IPS DF 4.7 (cell line): ENCODE measurements around the gene MRPL53.
"Not testable (repeated sequence)": the region's sequence is repeated elsewhere in the genome, so short reads cannot be mapped to it uniquely, and the experiment has no call there.

Experiments used
- DNase-seq: peaks from one replicate; pipeline ENCODE4 v3.0.0-alpha.2; 2013; ENCODE audit warnings: low spot score; ENCODE audit errors: extremely low read depth

Gene MRPL53

DNA sequence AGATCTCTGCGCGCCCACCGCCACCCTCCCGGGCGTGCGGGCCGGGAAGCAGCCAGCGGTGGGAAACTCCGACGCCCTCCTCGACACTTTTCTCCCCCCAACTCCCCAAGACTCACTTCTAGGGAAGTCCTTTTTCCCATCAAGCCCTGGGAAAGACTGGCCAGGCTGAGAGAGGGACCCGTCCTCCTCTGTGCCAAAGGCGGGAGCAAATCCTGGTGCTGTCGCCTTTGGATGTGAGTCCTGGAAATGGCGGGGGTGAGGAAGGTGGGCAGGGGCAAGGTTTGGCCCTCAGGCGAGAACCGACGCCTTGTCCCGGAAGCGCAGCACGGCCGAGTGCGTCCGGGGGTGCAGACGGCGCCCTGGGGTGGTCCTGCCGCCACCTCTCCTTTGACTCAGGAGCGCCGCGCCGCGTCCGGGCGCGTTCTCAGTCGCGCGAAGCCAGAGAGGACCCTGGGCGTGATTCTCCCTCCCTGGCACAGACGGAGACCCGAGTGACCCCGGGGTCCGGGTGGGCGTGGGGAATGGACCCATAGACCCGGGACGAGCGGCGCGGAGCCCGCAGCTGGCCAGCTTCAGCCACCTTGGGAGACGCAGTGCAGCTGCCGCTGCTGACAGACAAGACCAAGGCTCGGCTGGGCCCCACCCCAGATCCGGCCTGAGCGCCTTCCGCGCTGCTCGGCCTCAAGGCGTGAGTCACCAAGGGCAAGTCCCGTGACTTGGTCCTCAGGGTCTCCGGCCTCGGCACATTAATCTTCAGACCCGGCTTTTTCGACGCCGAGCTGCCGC, 30.4 kb upstream of the MRPL53 start:
- no peak for DNase-seq

DNA sequence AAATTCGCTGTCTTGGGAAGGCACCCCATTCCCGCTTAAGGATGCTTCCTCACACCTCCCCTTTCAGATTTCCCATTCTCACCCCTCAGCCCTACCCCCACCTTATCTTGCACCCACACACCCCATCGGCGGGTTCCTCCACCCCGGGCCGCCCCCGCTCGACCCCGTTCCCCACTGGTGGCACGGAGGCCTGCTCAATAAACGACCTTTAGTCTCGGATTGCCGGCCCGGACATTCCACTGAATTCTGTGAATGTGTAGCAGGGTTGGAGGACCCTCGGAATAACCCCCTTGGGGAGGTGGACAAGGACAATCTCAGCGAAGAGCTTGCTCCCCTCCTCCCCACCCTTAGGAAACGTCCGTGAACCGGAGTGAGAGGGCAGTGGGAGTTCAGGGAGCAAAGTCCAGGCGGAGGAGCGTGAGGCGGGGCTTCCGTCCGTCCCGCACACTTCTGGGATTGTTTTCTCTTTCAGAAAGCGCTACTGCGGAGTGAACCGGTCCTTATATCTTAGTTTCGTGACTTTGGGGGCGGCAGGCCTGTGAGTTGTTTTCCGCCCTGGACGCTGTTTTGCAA, 29.8 kb upstream of the MRPL53 start:
- DNase-seq = no peak

DNA sequence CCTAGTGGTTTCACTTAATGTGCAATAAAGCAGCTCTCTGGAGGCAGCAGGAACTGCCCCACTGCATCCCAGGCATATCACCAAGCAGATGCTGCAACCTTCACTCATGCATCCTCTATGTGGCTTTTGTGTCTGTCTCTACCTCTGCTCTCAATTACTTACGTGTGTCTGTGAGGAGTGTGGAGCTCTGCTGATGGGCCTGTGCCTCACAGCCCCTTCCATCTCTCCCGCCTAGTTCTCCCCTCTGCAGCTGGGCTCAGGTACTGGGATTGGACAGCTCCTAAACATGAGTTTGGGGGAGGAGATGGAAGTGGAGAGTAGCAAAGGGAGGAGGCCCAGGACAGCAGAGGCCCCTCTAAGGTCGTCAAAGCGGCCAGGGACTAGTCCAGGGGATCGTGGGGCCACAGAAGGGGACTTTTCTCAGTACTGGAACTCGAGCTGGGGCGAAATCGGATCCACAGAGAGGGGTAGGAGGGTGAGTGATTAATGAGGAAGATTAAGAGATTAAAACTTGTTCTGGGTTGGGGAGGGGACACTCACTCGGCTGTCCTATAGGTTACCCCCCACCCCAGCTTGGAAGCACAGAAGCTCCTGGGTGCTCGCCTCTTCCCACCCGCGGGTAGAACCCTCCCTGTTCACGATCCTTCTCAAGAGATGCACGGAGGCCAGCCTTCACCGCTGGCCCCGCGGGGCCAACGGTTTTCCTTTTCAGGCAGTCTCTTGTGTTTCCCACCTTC, 29.0 kb upstream of the MRPL53 start:
- DNase-seq = no peak

DNA sequence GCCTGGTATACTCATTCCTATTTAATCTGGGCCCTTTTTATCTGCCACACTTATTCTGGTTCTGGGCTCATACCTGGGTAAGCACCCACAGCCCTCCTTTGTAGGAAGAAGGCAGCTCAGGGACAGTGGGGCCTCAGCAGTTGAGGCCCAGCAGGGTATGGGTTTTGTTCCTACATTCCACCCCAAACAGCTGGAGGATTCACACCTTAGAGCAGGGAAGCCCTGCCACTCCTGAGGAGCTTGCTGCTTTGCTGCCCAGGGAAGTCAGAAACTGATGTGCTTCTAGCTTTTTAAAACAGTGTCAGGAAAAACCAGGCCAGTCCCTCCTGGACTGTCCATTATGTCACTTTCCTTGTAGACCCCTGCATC, 28.1 kb upstream of the MRPL53 start:
- no peak for DNase-seq

DNA sequence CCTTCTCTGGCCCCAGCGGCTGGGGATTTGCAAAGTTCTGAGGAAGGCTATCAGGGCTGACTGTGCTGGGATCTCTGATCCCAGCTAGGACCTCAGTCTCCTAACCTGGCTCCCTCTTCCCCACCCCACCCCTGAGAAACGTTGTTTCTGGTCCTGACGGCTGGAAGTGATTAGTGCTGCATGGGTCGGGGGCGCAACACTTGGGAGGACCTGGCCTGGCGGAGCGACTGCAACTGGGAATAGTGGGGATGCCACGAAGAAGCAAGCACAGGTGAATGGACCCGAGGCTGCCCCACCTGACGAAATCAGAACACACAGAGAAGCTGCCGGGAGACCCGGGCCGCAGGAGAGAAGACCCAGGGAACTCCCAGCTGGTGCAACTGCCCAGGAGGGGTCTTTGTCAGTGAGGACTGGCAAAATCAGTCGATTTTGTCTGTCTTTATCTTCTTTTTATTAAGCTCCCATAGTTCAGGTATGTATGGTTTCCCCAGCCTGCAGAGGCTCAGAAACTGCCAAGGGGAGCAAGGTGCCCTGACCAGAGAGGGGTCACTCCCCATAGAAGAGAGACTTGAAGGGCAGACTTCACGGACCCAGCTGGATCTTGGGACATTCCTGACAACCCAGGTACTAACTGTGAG, 27.6 kb upstream of the MRPL53 start:
- DNase-seq = no peak

DNA sequence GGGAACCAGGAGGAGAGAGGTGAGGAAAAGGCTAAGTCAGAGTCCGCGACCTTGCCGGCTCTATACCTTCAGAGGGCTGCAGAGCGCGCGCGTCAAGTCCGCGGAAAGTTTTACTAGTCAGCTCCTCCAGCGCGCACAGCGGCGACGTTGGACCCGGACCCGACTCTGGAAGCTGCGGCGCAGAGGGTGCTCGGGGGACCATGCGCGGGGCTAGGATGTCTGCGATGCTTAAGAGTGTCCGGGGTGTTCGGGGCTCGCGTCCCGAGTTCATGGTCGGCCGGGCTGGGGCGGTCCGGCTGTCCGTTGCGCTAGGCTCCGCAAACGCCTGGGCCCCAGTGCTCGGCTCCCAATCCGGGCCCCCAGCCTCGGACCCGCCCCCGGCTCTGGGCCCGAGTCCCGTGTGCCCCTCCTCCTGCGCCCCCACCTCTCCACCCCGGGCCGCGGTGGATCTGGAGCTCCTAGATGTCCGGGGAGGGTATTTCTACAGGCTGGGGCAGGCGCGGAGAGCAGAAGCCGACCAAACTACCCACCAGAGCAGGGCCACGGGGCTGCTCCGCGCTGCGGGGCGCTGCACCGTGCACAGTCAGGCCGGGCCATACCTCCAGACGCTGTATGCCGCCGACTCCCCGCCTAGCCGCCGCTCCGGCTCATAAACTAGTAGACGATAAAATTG, 26.9 kb upstream of the MRPL53 start, which contains the start of gene LBX2:
Gene LBX2, minus strand, starts transcription at position 337 of the 673 bp plus-strand sequence. Its CDS starts 66 bp downstream, at position 271.
- no peak for DNase-seq

DNA sequence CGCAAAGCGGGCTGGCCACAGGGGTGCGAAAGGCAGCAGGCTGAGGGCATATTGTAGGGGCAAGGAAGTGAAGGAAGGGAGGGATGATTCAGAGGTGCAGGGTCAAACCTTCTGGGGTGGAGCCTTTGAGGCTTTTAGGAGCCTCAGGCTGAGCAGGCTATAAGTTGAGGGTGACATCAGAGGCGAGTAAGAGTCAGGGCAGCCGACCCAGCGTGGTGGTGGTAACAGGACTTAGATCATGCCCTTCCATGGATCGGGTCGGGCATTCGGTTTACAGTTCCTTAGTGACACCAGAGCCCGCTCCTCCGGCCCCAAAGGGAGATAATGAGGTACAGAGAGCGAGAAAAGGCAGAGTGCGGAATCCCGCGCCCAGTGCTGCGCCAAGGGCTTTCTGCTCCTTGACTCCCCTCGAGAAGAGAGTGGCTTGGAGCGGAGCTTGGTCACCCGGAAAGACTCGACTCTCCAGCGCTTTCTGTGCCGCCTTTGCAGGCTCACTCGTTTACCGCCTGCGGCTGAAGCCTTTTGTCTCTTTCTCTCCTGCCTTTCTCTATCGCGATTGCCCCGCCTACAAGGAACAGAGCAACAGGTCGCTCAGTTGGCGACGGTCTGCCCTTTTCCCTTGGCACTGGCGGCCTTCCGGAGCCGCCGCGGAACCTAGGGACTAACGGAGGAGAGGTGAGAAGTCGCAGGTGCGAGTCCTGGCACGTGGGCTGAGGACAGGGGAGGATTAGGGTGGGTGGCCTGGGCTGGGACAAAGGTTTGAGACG, 26.2 kb upstream of the MRPL53 start:
- no peak for DNase-seq

DNA sequence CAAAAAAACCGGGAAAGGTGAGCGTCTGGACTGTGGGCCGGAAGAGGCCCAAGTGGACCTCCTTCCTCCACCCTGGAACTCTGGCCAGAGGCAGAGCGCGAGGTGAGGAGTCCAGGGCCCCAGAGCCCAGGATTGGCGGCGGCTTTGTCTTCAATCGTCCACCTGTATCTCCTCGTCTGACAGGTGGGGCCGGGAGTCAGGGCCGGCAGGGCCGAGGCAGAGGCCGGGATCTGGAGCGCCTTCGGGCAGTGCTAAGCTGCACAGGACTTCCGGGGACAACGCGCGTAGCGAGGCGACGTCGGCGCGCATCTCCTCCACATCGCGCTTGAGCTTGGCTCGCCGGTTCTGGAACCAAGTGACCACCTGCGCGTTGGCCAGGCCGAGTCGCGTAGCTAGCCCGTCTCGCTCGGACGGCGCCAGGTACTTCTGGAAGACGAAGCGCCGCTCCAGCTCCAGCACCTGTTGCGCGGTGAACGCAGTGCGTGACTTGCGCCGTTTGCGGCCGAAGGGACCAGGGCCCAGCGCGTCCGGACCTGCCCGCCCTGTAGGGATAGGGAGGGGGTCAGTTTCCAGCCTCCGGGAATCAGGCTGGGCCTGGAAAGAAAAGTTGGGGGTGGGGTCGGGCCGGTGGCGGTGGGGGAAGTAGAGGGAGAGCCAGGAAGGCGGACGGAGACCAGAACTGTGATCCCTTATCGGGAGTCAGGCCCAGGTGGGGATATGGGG, 25.5 kb upstream of the MRPL53 start:
- no peak for DNase-seq

DNA sequence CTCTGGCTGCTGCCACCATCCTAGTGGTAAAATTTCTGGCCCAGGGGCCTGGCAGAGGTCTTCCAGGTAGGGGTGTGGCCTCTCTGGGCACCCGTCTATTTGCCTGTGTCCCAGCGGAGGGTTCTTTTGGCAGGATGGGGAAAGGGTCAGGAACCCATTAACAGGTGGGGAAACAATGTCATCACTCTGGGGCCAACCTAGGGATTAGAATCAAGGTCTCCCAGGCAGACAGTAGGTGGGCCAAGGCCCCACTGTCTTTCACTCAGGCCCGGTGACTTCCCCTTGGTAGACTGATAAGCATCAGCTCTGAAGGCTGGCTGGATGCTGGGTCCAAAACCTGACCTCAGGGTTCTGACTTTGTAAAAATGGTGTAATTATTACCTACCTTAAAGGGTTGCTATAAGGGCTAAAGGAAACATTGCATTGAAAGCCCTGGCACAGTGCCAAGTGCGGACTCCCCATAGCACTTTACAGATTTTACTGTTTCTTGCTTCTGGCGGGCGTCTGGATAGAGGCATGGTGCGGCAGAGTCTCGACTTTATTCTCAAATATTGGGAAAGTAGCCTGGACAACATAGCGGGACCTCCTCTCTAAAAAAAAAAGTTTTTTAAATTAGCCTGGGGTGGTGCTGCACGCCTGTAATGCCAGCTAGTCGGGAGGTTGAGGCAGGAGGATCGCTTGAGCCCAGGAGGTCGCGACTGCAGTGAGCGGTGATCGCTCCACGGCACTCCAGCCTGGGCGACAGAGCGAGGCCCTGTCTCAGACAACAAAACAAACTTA, 24.7 kb upstream of the MRPL53 start:
- no peak for DNase-seq

DNA sequence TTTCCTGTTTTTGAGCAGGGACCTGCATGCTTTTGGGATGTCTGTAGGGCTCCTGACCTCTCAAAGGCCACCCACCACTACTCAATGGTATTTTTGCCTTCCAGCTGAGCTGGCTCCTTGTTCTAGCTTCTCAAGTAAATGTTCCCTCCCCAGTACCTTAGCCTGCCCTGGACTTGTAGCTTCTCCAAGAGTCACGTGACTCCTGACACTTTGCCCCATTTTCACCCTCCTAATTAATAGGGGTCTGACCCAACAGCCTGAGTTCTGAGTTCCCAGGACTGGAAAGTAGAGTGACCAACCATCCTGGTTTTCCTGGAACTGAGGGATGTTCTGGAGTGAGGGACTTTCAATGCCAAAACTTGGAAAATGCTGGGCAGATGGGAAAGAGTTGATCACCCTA, 23.0 kb upstream of the MRPL53 start:
- DNase-seq = no peak

DNA sequence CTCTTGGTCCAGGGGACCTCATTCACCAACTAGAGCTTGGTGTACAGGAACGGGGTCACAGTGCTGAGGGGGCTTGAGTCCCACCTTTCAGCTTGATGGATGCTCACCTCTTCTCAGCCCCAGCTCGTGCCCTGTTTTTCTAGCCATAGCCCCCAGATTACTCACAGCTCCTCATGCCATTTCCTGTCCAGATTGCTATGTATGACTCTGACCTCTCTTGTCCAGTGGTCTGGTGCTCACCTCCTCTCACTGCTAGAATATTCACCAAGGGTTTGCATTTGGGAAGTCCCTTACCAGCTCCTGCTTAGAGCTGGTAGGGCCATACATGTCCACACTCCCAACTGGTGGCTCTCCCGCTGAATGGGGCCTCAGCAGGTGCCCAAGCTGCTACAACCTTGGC, 21.1 kb upstream of the MRPL53 start:
- no peak for DNase-seq

DNA sequence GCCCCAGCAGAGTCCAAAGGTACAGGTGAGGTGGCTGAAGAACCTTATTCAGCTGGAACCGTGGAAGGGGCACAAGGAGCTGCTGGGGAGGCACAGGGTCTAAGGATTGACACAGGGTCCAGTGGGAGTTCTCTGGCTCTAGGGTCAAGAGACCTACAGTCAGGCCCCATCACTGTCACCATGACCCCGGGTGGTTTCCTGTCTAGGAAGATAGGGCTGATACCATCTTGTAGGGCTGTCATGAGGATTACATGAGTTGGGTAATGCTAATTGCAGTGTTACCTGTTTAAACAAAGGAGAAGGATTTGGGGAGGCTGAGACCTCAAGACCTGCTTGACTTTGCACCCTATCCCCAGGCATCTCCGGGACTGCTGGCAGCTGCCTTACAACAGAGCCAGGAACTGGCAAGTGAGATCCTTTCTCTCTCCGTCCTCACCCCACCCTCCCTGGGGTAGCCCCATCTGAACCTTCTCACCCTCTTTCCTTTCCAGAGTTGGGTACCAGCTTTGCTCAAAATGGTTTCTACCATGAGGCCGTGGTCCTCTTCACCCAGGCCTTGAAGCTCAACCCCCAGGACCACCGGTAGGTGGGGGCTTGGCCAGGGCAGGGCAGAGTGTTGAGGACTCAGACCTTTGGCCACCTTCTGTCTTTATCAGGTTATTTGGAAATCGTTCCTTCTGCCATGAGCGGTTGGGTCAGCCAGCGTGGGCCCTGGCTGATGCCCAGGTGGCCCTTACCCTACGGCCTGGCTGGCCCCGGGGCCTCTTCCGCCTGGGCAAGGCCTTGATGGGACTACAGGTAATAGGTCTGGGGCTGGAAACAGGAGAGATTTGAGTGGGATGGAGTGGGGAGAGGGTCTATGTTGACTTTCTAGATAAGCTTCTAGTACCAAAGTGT, 19.4 kb upstream of the MRPL53 start:
- DNase-seq = no peak

DNA sequence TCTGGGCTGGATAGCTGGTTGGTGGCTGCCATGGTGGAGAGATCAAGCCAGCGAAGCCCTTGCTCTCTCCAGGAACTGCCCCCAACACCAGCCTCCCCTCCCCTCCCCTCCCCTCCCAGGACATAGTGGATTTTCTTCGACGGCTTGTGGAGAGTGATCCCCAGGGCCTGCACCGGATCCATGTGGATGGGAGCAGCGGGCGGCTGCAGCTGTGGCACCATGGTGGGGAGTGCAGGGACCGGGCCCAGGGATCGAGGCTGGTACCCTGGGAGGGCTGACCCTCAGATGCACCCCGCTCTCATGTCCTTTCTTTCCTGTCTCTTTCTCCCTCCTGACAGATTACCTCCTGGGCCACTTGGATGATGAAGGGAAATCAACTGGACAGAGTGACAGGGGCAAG, 17.4 kb upstream of the MRPL53 start:
- DNase-seq = no peak

DNA sequence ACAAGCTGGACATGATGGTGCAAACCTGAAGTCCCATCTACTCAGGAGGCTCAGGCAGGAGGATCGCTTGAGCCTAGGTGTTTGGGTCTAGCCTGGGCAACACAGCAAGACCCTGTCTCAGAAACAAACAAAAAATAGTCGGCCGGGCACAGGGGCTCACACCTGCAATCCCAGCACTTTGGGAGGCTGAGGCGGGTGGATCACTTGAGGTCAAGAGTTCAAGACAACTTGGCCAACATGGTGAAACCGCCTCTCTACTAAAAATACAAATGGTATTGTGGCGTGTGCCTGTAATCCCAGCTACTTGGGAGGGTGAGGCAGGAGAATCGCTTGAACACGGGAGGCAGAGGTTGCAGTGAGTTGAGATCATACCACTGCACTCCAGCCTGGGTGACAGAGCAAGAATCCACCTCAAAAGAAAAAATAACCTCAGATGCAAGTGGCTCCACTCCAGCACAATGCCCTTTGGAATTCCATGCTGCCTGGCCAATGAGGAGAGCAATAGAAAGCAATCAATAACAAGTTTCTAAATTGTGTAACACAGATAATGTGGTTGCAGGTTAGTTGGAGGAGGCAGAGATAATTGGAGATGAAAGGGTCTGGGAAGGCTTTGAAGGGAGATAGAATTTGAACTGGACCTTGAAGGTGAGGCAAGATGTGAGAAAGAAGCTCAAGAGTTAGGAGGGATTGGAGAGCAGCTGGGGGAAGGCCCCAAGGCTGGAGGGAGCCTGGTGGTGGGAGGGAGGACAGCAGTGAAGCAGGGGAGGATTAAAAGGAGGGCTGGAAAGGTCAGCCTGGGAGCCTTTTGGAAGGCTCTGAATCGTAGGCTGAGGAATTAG, 16.4 kb upstream of the MRPL53 start:
- DNase-seq = no peak

DNA sequence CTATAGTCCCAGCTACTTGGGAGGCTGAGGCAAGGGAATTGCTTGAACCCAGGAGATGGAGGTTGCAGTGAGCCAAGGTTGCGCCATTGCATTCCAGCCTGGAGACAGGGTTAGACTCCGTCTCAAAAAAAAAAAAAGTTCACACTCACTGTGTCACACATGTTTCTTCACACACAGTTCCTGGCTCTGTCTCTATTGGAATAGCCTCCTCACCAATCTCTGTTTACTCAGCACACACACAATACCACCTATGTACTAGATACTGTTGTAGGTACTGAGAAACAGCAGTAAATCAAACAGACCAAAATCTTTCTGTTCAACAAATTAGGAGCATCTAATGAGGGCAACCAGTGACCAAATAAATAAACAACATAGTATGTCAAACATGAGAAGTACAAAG, 13.7 kb upstream of the MRPL53 start:
- no peak for DNase-seq

DNA sequence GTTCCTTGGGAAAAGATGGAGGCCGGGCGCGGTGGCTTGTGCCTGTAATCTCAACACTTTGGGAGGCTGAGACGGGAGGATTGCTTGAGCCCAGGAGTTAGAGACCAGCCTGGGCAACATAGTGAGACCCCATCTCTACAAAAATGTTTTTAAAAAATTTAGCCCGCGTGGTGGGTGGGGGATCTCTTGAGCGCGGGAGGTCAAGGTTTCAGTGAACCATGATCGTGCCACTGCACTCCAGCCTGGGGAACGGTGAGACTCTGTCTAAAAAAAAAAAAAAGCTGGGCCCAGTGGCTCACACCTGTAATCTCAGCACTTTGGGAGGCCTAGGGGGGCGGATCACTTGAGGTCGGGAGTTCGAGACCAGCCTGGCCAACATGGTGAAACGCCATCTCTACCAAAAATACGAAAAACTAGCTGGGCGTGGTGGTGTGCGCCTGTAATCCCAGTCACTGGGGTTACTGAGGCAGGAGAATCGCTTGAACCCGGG, 11.2 kb upstream of the MRPL53 start:
- not testable (repeated sequence) for DNase-seq
